Ovary (tissue), 3 donors: Measurements from ENCODE around the gene XPO6.

ENCODE experiments used
- CTCF ChIP-seq, 3 donors: fragments of 450-650 bp in 2 of 3; fragments of 200-600 bp in 1 of 3; IDR thresholded peaks; one replicate each; pipeline versions ENCODE4 v1.5.1 to v1.8.0; 2016 to 2022; ENCODE audit warnings: antibody characterized with exemption in 3 of 3, mild to moderate bottlenecking in 1 of 3
- EP300 ChIP-seq: sonication (generic); formaldehyde crosslinking; IDR thresholded peaks from one replicate; pipeline ENCODE4 v1.6.1; 2017; ENCODE audit warnings: antibody characterized with exemption
- POLR2A ChIP-seq: fragments of 450-650 bp; IDR thresholded peaks from one replicate; pipeline ENCODE4 v1.6.1; 2017; ENCODE audit warnings: antibody characterized with exemption, mild to moderate bottlenecking, moderate library complexity
- donor health status: DM: no; HTN: no; CAD: no.

DNA sequence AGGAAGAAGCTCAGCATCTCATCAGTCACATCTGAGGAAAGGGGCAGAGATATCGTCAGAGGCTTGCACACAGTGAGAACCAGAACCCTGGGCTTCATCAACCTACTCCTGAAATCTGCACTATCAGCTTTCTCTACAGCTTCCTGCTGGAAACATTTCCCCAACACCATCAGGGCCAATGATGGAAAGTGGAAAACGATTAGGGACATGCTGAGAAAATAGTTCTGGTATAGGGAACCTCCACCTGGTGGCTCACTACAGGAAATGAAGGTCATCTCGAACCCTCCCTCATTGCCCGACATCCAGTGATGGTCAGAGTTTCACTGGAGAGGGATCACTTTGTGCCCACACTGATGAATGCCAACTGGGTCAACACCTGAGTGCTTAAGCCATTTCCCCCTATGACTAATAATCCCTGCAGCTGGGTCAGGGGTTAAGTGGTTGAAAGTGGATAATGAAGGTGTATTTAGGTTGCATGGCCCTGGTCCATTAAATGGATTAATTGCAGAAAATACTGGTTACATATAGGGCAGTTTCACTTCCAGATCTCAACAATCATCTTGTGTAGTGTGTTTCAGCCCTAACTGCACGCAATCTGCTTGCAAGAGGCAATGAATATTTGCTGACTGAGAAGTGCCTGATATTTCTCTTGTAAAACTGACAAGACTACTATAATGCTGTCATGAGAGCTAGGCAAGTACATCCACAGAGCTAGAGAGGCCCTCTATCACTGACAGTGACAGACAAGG, 105.1 kb downstream of the XPO6 start:
- TF ChIP-seq CTCF (IDR thresholded peaks at IDR 0.05): no peak
- no peak for TF ChIP-seq POLR2A
- TF ChIP-seq EP300: no peak
